Endodermal cell (in vitro differentiated cells): ENCODE results near the gene DPYSL4. TPM values are rescaled to one million over a fixed set of nuclear protein-coding genes. Genes with fewer than 3 reads are reported as not detected.

Source experiments
- DNase-seq: peaks from one replicate; pipeline ENCODE4 v3.0.0-alpha.2; 2017
- H3K27ac ChIP-seq: 2 replicates; pipeline ENCODE4 v1.5.1; 2013; ENCODE audit warnings: mild to moderate bottlenecking, low read depth, low read length, moderate library complexity
- H3K27me3 ChIP-seq: 2 replicates; pipeline ENCODE4 v1.6.1; 2013; ENCODE audit warnings: mild to moderate bottlenecking, low read length, moderate library complexity; ENCODE audit not compliant: insufficient read depth, control insufficient read depth, poor library complexity, severe bottlenecking
- H3K36me3 ChIP-seq: 2 replicates; pipeline ENCODE4 v1.7.0; 2013; ENCODE audit warnings: mild to moderate bottlenecking, low read length, moderate library complexity; ENCODE audit not compliant: control insufficient read depth, insufficient read depth
- H3K4me1 ChIP-seq: one replicate; pipeline ENCODE4 v1.7.0; 2013; ENCODE audit warnings: low read length; ENCODE audit not compliant: control insufficient read depth, insufficient read depth
- H3K4me3 ChIP-seq: 2 replicates; pipeline ENCODE4 v1.5.1; 2013; ENCODE audit warnings: mild to moderate bottlenecking, low read length, moderate library complexity
- H3K9ac ChIP-seq: 2 replicates; pipeline ENCODE4 v1.6.1; 2013; ENCODE audit warnings: mild to moderate bottlenecking, low read length, moderate library complexity; ENCODE audit not compliant: poor library complexity, severe bottlenecking; ENCODE audit errors: extremely low read depth
- H3K9me3 ChIP-seq: 2 replicates; pipeline ENCODE4 v1.6.1; 2013; ENCODE audit warnings: mild to moderate bottlenecking, low read length, moderate library complexity; ENCODE audit not compliant: control insufficient read depth
- H3K27ac Mint-ChIP-seq: 2 replicates; pipeline ENCODE4 v1.8.0; 2020; ENCODE audit warnings: mixed read lengths
- H3K27me3 Mint-ChIP-seq: 2 replicates; pipeline ENCODE4 v1.8.0; 2021; ENCODE audit warnings: mild to moderate bottlenecking, mixed read lengths; ENCODE audit not compliant: insufficient read depth
- H3K36me3 Mint-ChIP-seq: 2 replicates; pipeline ENCODE4 v1.8.0; 2020; ENCODE audit warnings: low read depth, mixed read lengths
- H3K4me1 Mint-ChIP-seq: 2 replicates; pipeline ENCODE4 v1.8.0; 2020; ENCODE audit warnings: mixed read lengths
- H3K4me3 Mint-ChIP-seq: 2 replicates; pipeline ENCODE4 v1.8.0; 2020; ENCODE audit warnings: mild to moderate bottlenecking, moderate library complexity, mixed read lengths
- H3K9me3 Mint-ChIP-seq: 2 replicates; pipeline ENCODE4 v1.8.0; 2020; ENCODE audit warnings: mild to moderate bottlenecking, mixed read lengths
- CTCF ChIP-seq: fragments of 200-600 bp; sonication (generic); conservative IDR thresholded peaks from 2 replicates; pipeline ENCODE4 v1.5.0; 2021; ENCODE audit warnings: antibody characterized with exemption, mild to moderate bottlenecking
- WGBS, 2 experiments: methylation state at CpG; one replicate each; pipeline versions ENCODE4 v1.1.5 to v1.1.7; 2013; ENCODE audit warnings: missing lambda C conversion rate in 2 of 2, mixed read lengths in 1 of 2; ENCODE audit not compliant: insufficient coverage in 1 of 2, insufficient read length in 1 of 2; 5-methylcytosine and 5-hydroxymethylcytosine counted together
- total RNA-seq, 2 donors: library from RNA; stranded (reverse); fragmentation: NEBNext Ultra II Directional in 1 of 2; extraction: Animal tissue kit (Norgen Biotek cat#: 25700) in 1 of 2; gene quantifications; 2 replicates in 1 of 2; 3 replicates in 1 of 2; pipeline ENCODE4 v1.2.1, GENCODE V29; 2021

DPYSL4 gene
- total RNA-seq, 2 donors from 2014 or later, result 5.1 to 13.5 TPM

DNA sequence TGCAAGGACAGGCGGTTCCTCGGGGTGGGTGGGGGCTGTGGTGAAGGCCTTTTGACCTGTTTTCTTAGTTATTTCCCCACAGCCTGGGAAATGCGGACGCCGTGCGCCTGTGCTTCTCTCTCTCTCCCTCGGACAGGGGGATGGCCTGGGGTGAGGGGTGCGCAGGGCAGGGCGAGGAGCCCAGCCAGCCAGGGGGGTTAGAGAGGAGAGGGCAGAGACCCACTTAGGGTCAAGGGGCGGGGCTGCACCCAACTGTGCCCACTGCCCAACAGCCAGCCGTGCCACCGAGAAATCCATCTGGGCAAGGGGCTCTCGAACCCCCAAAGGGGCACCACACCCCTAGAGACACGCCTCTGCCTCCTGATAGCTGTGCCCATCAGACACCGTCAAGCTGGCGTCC, 53.8 kb downstream of the DPYSL4 start:
- Mint-ChIP-seq H3K9me3 (no peaks in the 10 kb centered on the region), H3K4me1 (no peaks in the 10 kb centered on the region), H3K27me3 (no peaks in the 10 kb centered on the region), H3K27ac (no peak overlapping the region), H3K36me3 (no peaks in the 10 kb centered on the region), H3K4me3 (no peak overlapping the region)
- WGBS, 2 experiments, result 90 to 100% methylated on average over 5 to 16 of the region's 16 CpGs
- no peak for DNase-seq
- H3K36me3 ChIP-seq, result no peaks in the 10 kb centered on the region
- no peaks in the 10 kb centered on the region for H3K4me1 ChIP-seq
- no peaks in the 10 kb centered on the region for H3K27me3 ChIP-seq
- H3K9ac ChIP-seq, result no peak overlapping the region
- H3K27ac ChIP-seq, result no peak overlapping the region
- H3K4me3 ChIP-seq, result no peak overlapping the region
- no peaks in the 10 kb centered on the region for H3K9me3 ChIP-seq
- no peak for TF ChIP-seq CTCF

DNA sequence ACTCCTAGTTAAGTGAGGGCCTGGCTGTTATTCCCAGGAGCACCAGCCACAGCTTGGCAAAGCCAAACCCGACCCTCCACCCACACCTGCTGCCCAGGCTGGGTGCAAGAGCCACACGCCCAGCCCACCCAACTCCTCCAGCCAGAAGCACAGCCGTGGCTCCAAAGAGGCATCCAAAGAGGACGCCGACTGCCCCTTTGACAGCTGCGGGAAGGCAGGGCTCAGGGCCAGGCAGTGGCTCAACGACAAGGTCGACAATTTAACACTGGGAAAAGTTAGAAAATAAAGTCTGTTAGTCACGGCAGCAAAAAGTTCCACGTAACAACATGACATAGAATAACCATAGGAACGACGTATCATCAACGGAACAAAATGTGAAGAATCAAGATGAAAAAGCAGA, 54.3 kb downstream of the DPYSL4 start:
- no peak for TF ChIP-seq CTCF
- no peaks in the 10 kb centered on the region for H3K27me3 ChIP-seq
- 87 to 88% methylated on average over 12 to 13 of the region's 13 CpGs for WGBS, 2 experiments
- Mint-ChIP-seq H3K4me1 (no peaks in the 10 kb centered on the region), H3K27ac (no peak overlapping the region), H3K9me3 (no peaks in the 10 kb centered on the region), H3K27me3 (no peaks in the 10 kb centered on the region), H3K4me3 (no peak overlapping the region), H3K36me3 (no peaks in the 10 kb centered on the region)
- H3K27ac ChIP-seq, result no peak overlapping the region
- no peak overlapping the region for H3K9ac ChIP-seq
- no peak overlapping the region for H3K4me3 ChIP-seq
- H3K4me1 ChIP-seq, result no peaks in the 10 kb centered on the region
- H3K9me3 ChIP-seq, result no peaks in the 10 kb centered on the region
- DNase-seq, result no peak
- H3K36me3 ChIP-seq, result no peaks in the 10 kb centered on the region

DNA sequence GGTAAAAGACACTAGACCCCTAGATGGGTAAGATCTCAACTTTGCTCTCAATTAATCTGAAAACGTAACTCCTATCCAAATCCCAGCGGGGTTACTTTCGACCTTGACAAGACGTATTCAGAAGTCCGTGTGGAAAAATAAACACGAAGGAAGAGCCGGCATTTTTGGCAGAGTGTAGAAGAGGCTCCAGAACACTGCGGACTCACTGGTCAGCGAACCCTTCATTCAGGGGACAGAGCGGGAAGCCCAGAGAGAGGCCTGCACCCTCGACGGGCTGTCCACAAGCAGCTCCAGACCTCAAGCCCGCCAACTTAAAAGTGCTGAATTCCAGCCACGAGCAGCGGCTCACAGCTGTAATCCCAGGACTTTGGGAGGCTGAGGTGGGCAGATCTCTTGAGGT, 54.7 kb downstream of the DPYSL4 start:
- H3K27ac ChIP-seq, result no peak overlapping the region
- no peaks in the 10 kb centered on the region for H3K36me3 Mint-ChIP-seq
- H3K27ac Mint-ChIP-seq, result no peak overlapping the region
- H3K4me3 Mint-ChIP-seq, result no peak overlapping the region
- no peaks in the 10 kb centered on the region for H3K4me1 ChIP-seq
- H3K4me1 Mint-ChIP-seq, result no peaks in the 10 kb centered on the region
- H3K9me3 ChIP-seq, result no peaks in the 10 kb centered on the region
- H3K9me3 Mint-ChIP-seq, result no peaks in the 10 kb centered on the region
- no peak for DNase-seq
- H3K4me3 ChIP-seq, result no peak overlapping the region
- H3K27me3 ChIP-seq, result no peaks in the 10 kb centered on the region
- H3K36me3 ChIP-seq, result no peaks in the 10 kb centered on the region
- no peak overlapping the region for H3K9ac ChIP-seq
- no peaks in the 10 kb centered on the region for H3K27me3 Mint-ChIP-seq
- WGBS, 2 experiments, result 88 to 89% methylated on average over 15 of the region's 15 CpGs
- no peak for TF ChIP-seq CTCF
